IMR-90 (cell line): ENCODE measurements around the gene SETX. TPM values are rescaled to one million over a fixed set of nuclear protein-coding genes. Genes with fewer than 3 reads are reported as not detected.
A peak's percentile ranks its signal among the peaks of the same experiment; 100 is the strongest.

Experiments
- ATAC-seq: fragments of 200-7000 bp; cut with Tn5 transposase; 2 replicates; pipeline ENCODE4 v1.9.1; 2020; ENCODE audit warnings: low read depth, mild to moderate bottlenecking, moderate library complexity
- BruUV-seq: library from RNA; stranded (reverse); fragments of 400-500 nt; replicated peaks from 2 replicates; lab custom pipeline; 2021; lab: Mats Ljungman, UMichigan
- CTCF ChIA-PET: fragments of 300-600 bp; formaldehyde crosslinking; extraction: SDS; loops from one replicate; lab custom pipeline; 2021; ENCODE audit warnings: antibody characterized with exemption; lab: Yijun Ruan, JAX
- POLR2A ChIA-PET: fragments of 300-600 bp; sonication (Branson Sonifier 250); formaldehyde crosslinking; loops from one replicate; lab custom pipeline; 2022; ENCODE audit warnings: antibody characterized with exemption; ENCODE audit not compliant: unreplicated experiment; lab: Charles Lee
- DNase-seq: peaks from one replicate; pipeline ENCODE4 v3.0.0; 2013
- H2AFZ ChIP-seq: replicated peaks from 2 replicates; pipeline ENCODE3; 2013; ENCODE audit warnings: low read length, mild to moderate bottlenecking; ENCODE audit not compliant: poor library complexity
- H2AK5ac ChIP-seq: 2 replicates; pipeline ENCODE4 v1.6.1; 2013; ENCODE audit warnings: low read depth, low read length, inconsistent platforms
- H2AK9ac ChIP-seq: replicated peaks from 2 replicates; pipeline ENCODE3; 2013; ENCODE audit warnings: mild to moderate bottlenecking, low read depth, low read length, moderate library complexity; ENCODE audit not compliant: poor library complexity
- H2BK120ac ChIP-seq: 2 replicates; pipeline ENCODE4 v1.6.1; 2013; ENCODE audit warnings: low read depth, low read length, inconsistent platforms
- H2BK15ac ChIP-seq: 3 replicates; pipeline ENCODE4 v1.6.1; 2013; ENCODE audit warnings: low read depth, low read length, inconsistent platforms
- H2BK20ac ChIP-seq: 2 replicates; pipeline ENCODE4 v1.6.1; 2013; ENCODE audit warnings: low read depth, mild to moderate bottlenecking, inconsistent platforms, low read length, moderate library complexity
- H2BK5ac ChIP-seq: 2 replicates; pipeline ENCODE4 v1.6.1; 2013; ENCODE audit warnings: mild to moderate bottlenecking, low read depth, low read length, inconsistent platforms; ENCODE audit not compliant: poor library complexity, severe bottlenecking
- H3K14ac ChIP-seq: replicated peaks from 2 replicates; pipeline ENCODE4 v1.6.1; 2013; ENCODE audit warnings: low read depth, low read length, inconsistent platforms
- H3K18ac ChIP-seq: 2 replicates; pipeline ENCODE4 v1.6.1; 2013; ENCODE audit warnings: low read depth, low read length, control low read depth
- H3K23ac ChIP-seq: 2 replicates; pipeline ENCODE4 v1.6.1; 2013; ENCODE audit warnings: low read depth, low read length, inconsistent platforms
- H3K27ac ChIP-seq: 2 replicates; pipeline ENCODE4 v1.5.1; 2013; ENCODE audit warnings: mild to moderate bottlenecking, control low read depth, low read length; ENCODE audit not compliant: insufficient read depth
- H3K27me3 ChIP-seq: 2 replicates; pipeline ENCODE4 v1.6.1; 2013; ENCODE audit warnings: low read length; ENCODE audit not compliant: control insufficient read depth, insufficient read depth
- H3K36me3 ChIP-seq: 2 replicates; pipeline ENCODE4 v1.6.1; 2013; ENCODE audit warnings: low read length, mixed read lengths; ENCODE audit not compliant: control insufficient read depth, insufficient read depth
- H3K4ac ChIP-seq: 2 replicates; pipeline ENCODE4 v1.6.1; 2013; ENCODE audit warnings: low read depth, low read length, inconsistent platforms
- H3K4me1 ChIP-seq: 2 replicates; pipeline ENCODE4 v1.6.1; 2013; ENCODE audit warnings: low read length, mixed read lengths; ENCODE audit not compliant: control insufficient read depth, insufficient read depth
- H3K4me2 ChIP-seq: 2 replicates; pipeline ENCODE4 v1.6.1; 2013; ENCODE audit warnings: low read depth, mild to moderate bottlenecking, control low read depth, low read length, moderate library complexity
- H3K4me3 ChIP-seq: 2 replicates; pipeline ENCODE4 v1.5.1; 2013; ENCODE audit warnings: low read depth, mild to moderate bottlenecking, control low read depth, low read length, moderate library complexity; ENCODE audit not compliant: insufficient read depth
- H3K56ac ChIP-seq: 2 replicates; pipeline ENCODE4 v1.6.1; 2013; ENCODE audit warnings: low read length, inconsistent platforms; ENCODE audit not compliant: insufficient read depth; ENCODE audit errors: extremely low read depth
- H3K79me1 ChIP-seq, 2 experiments: 2 replicates each; pipeline ENCODE4 v1.6.1; 2013; ENCODE audit warnings: low read length in 2 of 2, inconsistent platforms in 1 of 2, low read depth in 1 of 2
- H3K9ac ChIP-seq: 2 replicates; pipeline ENCODE4 v1.6.1; 2013; ENCODE audit warnings: low read depth, low read length, control low read depth
- H3K9me1 ChIP-seq: 2 replicates; pipeline ENCODE4 v1.6.1; 2013; ENCODE audit warnings: low read length, inconsistent platforms; ENCODE audit not compliant: insufficient read depth
- H3K9me3 ChIP-seq: 2 replicates; pipeline ENCODE4 v1.6.1; 2013; ENCODE audit warnings: low read length; ENCODE audit not compliant: control insufficient read depth, insufficient read depth
- H4K20me1 ChIP-seq: 2 replicates; pipeline ENCODE4 v1.6.1; 2013; ENCODE audit warnings: low read length, inconsistent platforms; ENCODE audit not compliant: insufficient read depth
- H4K5ac ChIP-seq: 2 replicates; pipeline ENCODE4 v1.6.1; 2013; ENCODE audit warnings: mild to moderate bottlenecking, low read depth, low read length, control low read depth
- H4K8ac ChIP-seq, 2 experiments: 2 replicates each; pipeline ENCODE4 v1.6.1; 2013; ENCODE audit warnings: low read depth in 2 of 2, low read length in 2 of 2, control low read depth in 1 of 2, inconsistent platforms in 1 of 2
- H4K91ac ChIP-seq: 2 replicates; pipeline ENCODE4 v1.6.1; 2013; ENCODE audit warnings: low read depth, low read length, inconsistent platforms; ENCODE audit not compliant: insufficient read depth
- BHLHE40 ChIP-seq: fragments of 150-350 bp; IDR thresholded peaks from 2 replicates; pipeline ENCODE4 v1.6.1; 2016; ENCODE audit warnings: mild to moderate bottlenecking, low read depth, low read length
- CEBPB ChIP-seq: IDR thresholded peaks from 2 replicates; pipeline ENCODE4 v1.6.1; 2012; ENCODE audit warnings: low read depth, low read length, improper control_type of control experiment
- FOS ChIP-seq: fragments of 150-350 bp; IDR thresholded peaks from 2 replicates; pipeline ENCODE4 v1.6.1; 2016; ENCODE audit warnings: low read depth, low read length
- NFE2L2 ChIP-seq: fragments of 150-350 bp; IDR thresholded peaks from 2 replicates; pipeline ENCODE4 v1.6.1; 2016; ENCODE audit warnings: low read depth, mild to moderate bottlenecking, low read length
- POLR2A ChIP-seq: IDR thresholded peaks from 2 replicates; pipeline ENCODE4 v1.6.1; 2012; ENCODE audit warnings: mild to moderate bottlenecking, low read depth, low read length
- RAD21 ChIP-seq: IDR thresholded peaks from 2 replicates; pipeline ENCODE4 v1.6.1; 2012; ENCODE audit warnings: low read length, improper control_type of control experiment
- RCOR1 ChIP-seq: IDR thresholded peaks from 2 replicates; pipeline ENCODE4 v1.6.1; 2012; ENCODE audit warnings: mild to moderate bottlenecking, low read length, improper control_type of control experiment; ENCODE audit not compliant: insufficient replicate concordance
- RFX5 ChIP-seq: IDR thresholded peaks from 2 replicates; pipeline ENCODE4 v1.8.0; 2012; ENCODE audit warnings: low read depth, mild to moderate bottlenecking, low read length, moderate library complexity
- SMC3 ChIP-seq: fragments of 150-350 bp; IDR thresholded peaks from 2 replicates; pipeline ENCODE4 v1.6.1; 2016; ENCODE audit warnings: low read depth, mild to moderate bottlenecking, antibody characterized with exemption, low read length, moderate library complexity
- WGBS, 2 experiments: methylation state at CpG; one replicate each; pipeline versions ENCODE4 v1.1.5 to v1.1.7; 2013; ENCODE audit warnings: missing lambda C conversion rate in 2 of 2; ENCODE audit not compliant: insufficient read length in 1 of 2; ENCODE audit errors: extremely low coverage in 2 of 2; 5-methylcytosine and 5-hydroxymethylcytosine counted together
- dilution Hi-C: fragments of 300-500 bp; cut with HindIII; formaldehyde crosslinking; loops from one replicate; pipeline ENCODE4 v1.14.3; 2018; ENCODE audit warnings: low sequenced_read_pairs; ENCODE audit not compliant: unreplicated experiment
- in situ Hi-C: fragments of 300-500 bp; cut with MboI; formaldehyde crosslinking; loops from 3 replicates; pipeline ENCODE4 v1.14.3; 2019; ENCODE audit warnings: low sequenced_read_pairs, inconsistent platforms, mixed read lengths
- intact Hi-C: fragments of 100-400 bp; cut with micrococcal nuclease; formaldehyde crosslinking; loops from 2 replicates; pipeline ENCODE4 v1.10.0; 2022
- polyA plus RNA-seq, 3 experiments: library from polyadenylated mRNA; depleted of rRNA; stranded (reverse); fragments of >200 nt; gene quantifications; 2 replicates each; pipeline ENCODE4 v1.2.3, GENCODE V29; 2012; ENCODE audit warnings: low replicate concordance in 1 of 3
- total RNA-seq: library from RNA; depleted of rRNA; stranded (reverse); fragments of >200 nt; gene quantifications from 2 replicates; pipeline ENCODE4 v1.2.3, GENCODE V29; 2012
- TF ChIP-seq, protein P1 (sequence below): conservative IDR thresholded peaks from 2 replicates; pipeline ENCODE4 v1.5.1; 2012; ENCODE audit warnings: mild to moderate bottlenecking, low read depth, low read length, improper control_type of control experiment

SETX gene
- total and polyA plus RNA-seq, 2 of the 4 experiments (the other 2 are of a cell fraction), result 13.1 to 55.0 TPM

DNA sequence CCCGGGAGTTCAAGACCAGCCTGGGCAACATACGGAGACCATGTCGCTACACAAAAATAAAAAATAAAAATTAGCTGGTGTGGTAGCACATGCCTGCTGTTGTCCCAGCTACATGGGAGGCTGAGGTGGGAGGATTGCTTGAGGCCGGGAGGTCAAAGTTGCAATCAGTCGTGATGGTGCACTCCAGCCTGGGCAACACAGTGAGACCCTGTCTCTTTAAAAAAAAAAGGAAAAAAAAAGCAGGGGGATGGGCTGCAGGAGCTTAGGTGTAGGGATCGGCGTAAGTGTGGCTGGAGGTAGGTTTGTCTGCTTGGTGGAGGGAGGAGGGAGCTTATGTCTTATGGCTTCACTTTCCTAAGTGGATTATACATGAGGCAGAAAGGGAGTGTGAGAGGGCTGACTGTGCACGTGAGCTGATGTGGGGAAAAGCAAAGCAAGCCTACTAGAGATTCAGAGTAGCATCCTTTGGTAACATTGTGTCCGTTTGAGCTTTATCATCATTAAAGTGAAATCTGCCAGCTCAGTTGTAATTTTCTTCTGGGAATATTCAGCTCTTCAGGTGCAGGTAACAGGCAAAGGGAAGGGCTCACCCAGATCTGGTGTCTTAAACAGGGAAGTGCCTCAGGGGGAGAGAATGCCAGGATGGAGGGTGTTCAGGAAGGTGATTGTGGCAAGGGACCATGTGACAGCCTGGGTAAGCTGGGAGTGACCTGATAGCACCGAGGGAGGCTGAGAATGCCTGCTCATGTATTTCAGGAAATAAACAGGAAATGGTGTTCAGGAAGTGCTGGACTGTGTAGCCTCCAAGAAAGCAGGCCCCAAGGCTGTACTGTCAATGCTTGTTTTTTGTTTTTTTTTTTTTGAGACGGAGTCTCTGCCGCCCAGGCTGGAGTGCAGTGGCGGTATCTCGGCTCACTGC lies 17.6 kb upstream of the SETX start:
- H3K27ac ChIP-seq, result no peak overlapping the region
- no peak overlapping the region for H3K56ac ChIP-seq
- no peak overlapping the region for H3K9ac ChIP-seq
- ChIA-PET CTCF (interaction anchor here (0.5 to 0.8 kb wide), 5 partner anchors 12 to 543 kb away, joined by 3 to 7 read pairs (median 3); partner anchors contain the start of gene SETX), POLR2A (no interaction called here)
- TF ChIP-seq POLR2A (no peak), NFE2L2 (no peak), SMC3 (no peak), BHLHE40 (no peak), RAD21 (no peak), RCOR1 (no peak), FOS (no peak), CEBPB (no peak), RFX5 (no peak)
- TF ChIP-seq, protein P1, sequence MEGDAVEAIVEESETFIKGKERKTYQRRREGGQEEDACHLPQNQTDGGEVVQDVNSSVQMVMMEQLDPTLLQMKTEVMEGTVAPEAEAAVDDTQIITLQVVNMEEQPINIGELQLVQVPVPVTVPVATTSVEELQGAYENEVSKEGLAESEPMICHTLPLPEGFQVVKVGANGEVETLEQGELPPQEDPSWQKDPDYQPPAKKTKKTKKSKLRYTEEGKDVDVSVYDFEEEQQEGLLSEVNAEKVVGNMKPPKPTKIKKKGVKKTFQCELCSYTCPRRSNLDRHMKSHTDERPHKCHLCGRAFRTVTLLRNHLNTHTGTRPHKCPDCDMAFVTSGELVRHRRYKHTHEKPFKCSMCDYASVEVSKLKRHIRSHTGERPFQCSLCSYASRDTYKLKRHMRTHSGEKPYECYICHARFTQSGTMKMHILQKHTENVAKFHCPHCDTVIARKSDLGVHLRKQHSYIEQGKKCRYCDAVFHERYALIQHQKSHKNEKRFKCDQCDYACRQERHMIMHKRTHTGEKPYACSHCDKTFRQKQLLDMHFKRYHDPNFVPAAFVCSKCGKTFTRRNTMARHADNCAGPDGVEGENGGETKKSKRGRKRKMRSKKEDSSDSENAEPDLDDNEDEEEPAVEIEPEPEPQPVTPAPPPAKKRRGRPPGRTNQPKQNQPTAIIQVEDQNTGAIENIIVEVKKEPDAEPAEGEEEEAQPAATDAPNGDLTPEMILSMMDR, result no peak
- peak overlapping the region; percentile 41 for H3K4ac ChIP-seq
- ATAC-seq, result peak; percentile 57
- H3K79me1 ChIP-seq, result no peaks in the 10 kb centered on the region
- no peak overlapping the region for H2BK15ac ChIP-seq
- intact Hi-C loops, result no loop called here
- peaks cover 14% of the 10 kb centered on the region for H3K36me3 ChIP-seq
- H3K9me3 ChIP-seq, result no peaks in the 10 kb centered on the region
- no peak overlapping the region for H3K4me3 ChIP-seq
- dilution Hi-C loops, result no loop called here
- H3K14ac ChIP-seq, result peak overlapping the region; percentile 78
- H4K91ac ChIP-seq, result 0 out of 2 replicates have a peak overlapping the region, but pooled peaks have one; percentile 16
- H4K5ac ChIP-seq, result peak overlapping the region; percentile 70; the same call in 1 of the 2 replicates
- H3K27me3 ChIP-seq, result 0 out of 2 replicates have a peak, but pooled peaks cover 3% of the 10 kb centered on the region
- H4K20me1 ChIP-seq, result no peaks in the 10 kb centered on the region
- no peak overlapping the region for H2BK5ac ChIP-seq
- no peak overlapping the region for H2BK120ac ChIP-seq
- peaks cover 6% of the 10 kb centered on the region; the same call in 1 of the 2 replicates for H3K9me1 ChIP-seq
- H4K8ac ChIP-seq, result peak overlapping the region; percentile 8 to 65; a peak in 3 of 4 replicates
- no TSS peak for BruUV-seq
- peaks cover 3% of the 10 kb centered on the region for H3K4me1 ChIP-seq
- no peak overlapping the region for H2BK20ac ChIP-seq
- H2AK9ac ChIP-seq, result peak overlapping the region; percentile 73
- H2AK5ac ChIP-seq, result no peak overlapping the region
- H3K18ac ChIP-seq, result no peak overlapping the region; the same call in 1 of the 2 replicates
- peak overlapping the region; percentile 0; the same call in 1 of the 2 replicates for H3K23ac ChIP-seq
- in situ Hi-C loops, result no loop called here
- WGBS, 2 experiments, result 40% methylated on average over 2 of the region's 14 CpGs; no CpG with 5 or more reads in 1 of the 2 experiments
- peak; percentile 36 for DNase-seq
- peak overlapping the region; percentile 91 for H2AFZ ChIP-seq
- H3K4me2 ChIP-seq, result no peak overlapping the region
